Activated naive CD4-positive, alpha-beta T cell treated with anti-CD3 and anti-CD28 coated beads, Interleukin-2, amount 50 U/mL, for 72 hours (primary cell): Measurements from ENCODE around the gene SLC37A1. TPM values are rescaled to one million over a fixed set of nuclear protein-coding genes. Genes with fewer than 3 reads are reported as not detected.

Experiments
- ATAC-seq, 2 donors: fragments of 150-1000 bp; cut with Tn5 transposase; 2 replicates each; pipeline ENCODE4 v1.10.0; 2021; ENCODE audit warnings: mild to moderate bottlenecking in 2 of 2, moderate library complexity in 2 of 2
- DNase-seq, 2 donors: peaks; one replicate each; pipeline ENCODE4 v3.0.0; 2021 to 2022; ENCODE audit warnings: low spot score in 2 of 2
- H3K27ac Mint-ChIP-seq, 2 donors: one replicate each; pipeline ENCODE4 v1.8.0; 2022; ENCODE audit warnings: mild to moderate bottlenecking in 2 of 2, mixed read lengths in 2 of 2
- H3K36me3 Mint-ChIP-seq, 2 donors: one replicate each; pipeline ENCODE4 v1.8.0; 2022; ENCODE audit warnings: mixed read lengths in 2 of 2
- H3K9me3 Mint-ChIP-seq, 2 donors: one replicate each; pipeline ENCODE4 v1.8.0; 2022; ENCODE audit warnings: mixed read lengths in 2 of 2
- total RNA-seq, 2 donors: library from RNA; stranded (reverse); gene quantifications; one replicate each; pipeline ENCODE4 v1.2.3, GENCODE V29; 2022

SLC37A1 gene
- total RNA-seq, 2 donors from 2014 or later = 15.2 to 20.6 TPM

DNA sequence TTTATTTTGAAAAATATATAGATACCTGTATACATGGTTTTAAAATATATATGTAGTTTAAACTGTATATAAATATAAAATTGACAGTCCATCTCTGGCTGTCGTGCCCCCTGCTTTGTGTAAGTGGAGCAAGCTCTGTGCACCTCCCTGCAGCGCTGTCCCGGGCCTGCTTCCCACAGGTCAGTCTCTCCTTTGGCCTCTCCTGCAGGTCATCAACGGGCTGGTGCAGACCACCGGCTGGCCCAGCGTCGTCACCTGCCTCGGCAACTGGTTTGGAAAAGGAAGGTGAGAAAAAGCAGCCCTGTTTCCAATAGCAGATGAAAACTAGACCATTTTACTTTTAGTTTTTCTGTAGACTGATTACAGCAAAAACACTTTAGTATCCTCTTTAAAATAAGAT, 28.5 kb downstream of the SLC37A1 start:
- DNase-seq = no peak
- Mint-ChIP-seq H3K27ac (no peak overlapping the region), H3K9me3 (no peaks in the 10 kb centered on the region), H3K36me3 (peaks cover 0 to 10% of the 10 kb centered on the region in 2 donors)
- no peak for ATAC-seq

- no peaks in the 10 kb centered on the region for H3K9me3 Mint-ChIP-seq
- H3K27ac Mint-ChIP-seq = no peak overlapping the region
- ATAC-seq = no peak
- H3K36me3 Mint-ChIP-seq = peaks cover 0 to 10% of the 10 kb centered on the region in 2 donors
- DNase-seq = no peak
These were observed 28.9 kb downstream of the SLC37A1 start for GRCh38 chr21:42542596-42542995.

DNA sequence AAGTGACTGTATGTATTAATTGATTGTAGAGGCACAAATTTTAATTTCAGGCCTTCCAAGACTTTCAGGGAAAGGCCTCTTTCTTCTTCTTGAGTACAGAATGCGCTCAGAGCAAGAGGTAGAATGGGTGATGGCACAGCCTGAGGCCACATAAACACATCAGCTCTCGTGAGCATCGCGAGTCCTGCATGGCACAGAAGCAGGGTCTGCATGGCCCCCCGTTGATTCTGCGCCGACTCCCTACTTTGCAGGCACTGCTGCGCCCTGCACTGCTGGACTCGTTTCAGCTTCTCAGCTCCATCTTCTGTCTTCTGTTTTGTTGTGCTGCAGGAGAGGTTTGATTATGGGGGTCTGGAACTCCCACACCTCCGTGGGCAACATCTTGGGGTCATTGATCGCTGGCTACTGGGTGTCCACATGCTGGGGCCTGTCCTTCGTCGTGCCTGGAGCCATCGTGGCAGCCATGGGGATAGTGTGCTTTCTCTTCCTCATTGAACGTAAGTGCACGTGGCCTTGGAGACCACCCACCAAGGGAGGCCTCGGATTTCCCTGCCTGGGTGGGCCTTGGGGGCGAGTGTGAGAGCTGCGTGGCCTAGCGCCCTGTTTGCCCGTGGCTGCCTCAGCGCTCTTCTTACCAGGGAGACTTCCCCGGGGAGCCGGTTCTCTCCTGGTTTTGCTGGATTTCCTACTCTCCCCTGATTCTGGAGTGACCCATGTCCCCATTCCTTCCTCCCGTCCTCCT, 29.6 kb downstream of the SLC37A1 start:
- Mint-ChIP-seq H3K36me3 (peaks cover 0 to 10% of the 10 kb centered on the region in 2 donors), H3K27ac (no peak overlapping the region), H3K9me3 (no peaks in the 10 kb centered on the region)
- DNase-seq = no peak
- no peak for ATAC-seq

GRCh38 chr21:42544544-42544943, 30.9 kb downstream of the SLC37A1 start:
- ATAC-seq = no peak
- Mint-ChIP-seq H3K36me3 (peaks cover 0 to 10% of the 10 kb centered on the region in 2 donors), H3K27ac (no peak overlapping the region), H3K9me3 (no peaks in the 10 kb centered on the region)
- DNase-seq = no peak

DNA sequence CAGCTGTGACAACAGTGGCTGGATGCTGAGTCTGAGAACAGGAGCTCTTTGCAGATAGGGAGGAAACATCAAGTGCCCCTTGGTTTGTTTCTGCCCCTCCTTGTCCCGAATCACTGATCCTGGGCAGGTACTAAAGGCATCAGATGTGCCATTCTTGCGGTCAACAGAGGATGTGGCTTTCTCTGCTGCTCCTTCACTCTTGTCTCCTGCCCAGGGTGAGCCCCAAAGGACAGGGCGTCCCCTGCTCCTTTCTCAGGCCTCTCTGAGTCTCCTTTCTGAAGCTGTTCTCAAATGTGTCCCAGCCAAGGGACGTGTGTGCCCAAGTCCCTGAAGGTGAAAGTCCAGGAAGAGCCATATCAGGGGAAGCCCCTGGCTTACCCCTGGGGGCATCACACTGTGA, 31.7 kb downstream of the SLC37A1 start:
- peaks cover 3 to 6% of the 10 kb centered on the region in 2 donors for H3K36me3 Mint-ChIP-seq
- H3K27ac Mint-ChIP-seq = no peak overlapping the region
- ATAC-seq (peak in 1 of 2 donors; percentile 36), DNase-seq (no peak)
- H3K9me3 Mint-ChIP-seq = no peaks in the 10 kb centered on the region

DNA sequence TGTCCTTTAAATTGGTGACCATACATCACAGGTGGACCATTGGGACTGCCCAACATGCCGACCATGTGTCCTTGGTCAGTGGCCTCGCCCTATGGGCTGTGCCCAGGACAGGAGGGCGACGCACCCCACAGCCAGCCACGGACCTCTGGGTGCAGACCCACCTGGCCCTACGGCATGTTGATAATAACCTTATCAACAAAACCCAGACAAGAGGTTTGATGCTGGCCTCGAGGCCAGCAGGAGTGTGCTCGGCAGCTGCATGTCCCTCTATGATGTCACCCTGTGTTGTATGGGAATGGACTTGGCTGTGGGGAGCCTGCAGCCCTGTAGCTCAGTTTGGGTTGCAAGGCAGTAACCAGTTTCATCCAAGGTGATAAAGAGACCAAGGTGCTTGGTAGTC, 32.1 kb downstream of the SLC37A1 start:
- no peak for ATAC-seq
- H3K9me3 Mint-ChIP-seq = no peaks in the 10 kb centered on the region
- DNase-seq = no peak
- H3K27ac Mint-ChIP-seq = no peak overlapping the region
- H3K36me3 Mint-ChIP-seq = peaks cover 0 to 6% of the 10 kb centered on the region in 2 donors

GRCh38 chr21:42546433-42546832, 32.8 kb downstream of the SLC37A1 start:
- ATAC-seq (no peak), DNase-seq (no peak)
- H3K27ac Mint-ChIP-seq = no peak overlapping the region
- no peaks in the 10 kb centered on the region for H3K9me3 Mint-ChIP-seq
- peaks cover 0 to 6% of the 10 kb centered on the region in 2 donors for H3K36me3 Mint-ChIP-seq

DNA sequence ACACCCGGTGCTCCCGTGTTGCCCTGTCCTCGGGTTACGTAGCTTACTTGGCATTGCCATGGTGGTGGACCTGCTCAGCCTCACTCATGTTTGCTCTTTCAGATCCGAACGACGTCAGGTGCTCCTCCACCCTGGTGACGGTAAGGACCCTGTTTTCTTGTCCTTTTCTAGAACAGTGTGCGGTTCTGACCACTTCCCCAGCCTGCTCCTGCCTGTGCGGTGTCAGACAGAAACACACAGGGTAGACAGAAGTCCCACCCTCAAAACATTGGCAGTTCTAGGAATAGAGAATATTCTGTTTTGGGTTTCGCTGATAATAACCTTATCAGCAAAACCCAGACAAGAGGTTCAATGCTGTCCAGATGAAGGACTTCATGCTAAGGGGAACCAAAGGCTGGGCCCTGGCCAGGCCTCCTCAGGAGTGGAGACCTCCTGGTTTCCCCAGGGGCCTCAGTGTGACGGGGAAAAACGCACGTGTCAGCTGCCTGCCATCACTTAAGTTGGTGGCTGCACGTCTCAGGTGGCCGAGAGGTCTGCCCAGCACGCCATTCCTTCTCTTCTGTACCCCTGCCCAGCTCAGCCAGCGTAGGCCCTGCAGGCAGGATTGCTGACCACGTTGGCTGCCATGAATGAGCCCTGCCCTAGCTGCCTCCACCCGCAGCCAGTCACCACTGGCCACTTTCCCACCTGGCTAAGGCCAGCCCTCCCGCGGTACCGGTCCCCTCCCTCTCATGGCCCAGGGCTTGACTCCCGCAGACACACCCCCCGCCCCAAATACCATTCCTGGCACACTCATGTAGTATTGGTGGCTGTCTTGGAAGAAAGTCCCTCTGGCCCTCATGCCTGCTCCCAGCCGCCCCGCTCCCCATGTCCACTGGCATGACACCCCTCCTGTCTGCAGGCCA, 33.6 kb downstream of the SLC37A1 start:
- DNase-seq (no peak), ATAC-seq (no peak)
- Mint-ChIP-seq H3K36me3 (peaks cover 0 to 6% of the 10 kb centered on the region in 2 donors), H3K9me3 (no peaks in the 10 kb centered on the region), H3K27ac (no peak overlapping the region)

- ATAC-seq = no peak
- Mint-ChIP-seq H3K9me3 (no peaks in the 10 kb centered on the region), H3K27ac (peak overlapping the region in 1 of 2 donors; percentile 70), H3K36me3 (peaks cover 0 to 6% of the 10 kb centered on the region in 2 donors)
- DNase-seq = no peak
These were observed 34.3 kb downstream of the SLC37A1 start for GRCh38 chr21:42547906-42548365.

DNA sequence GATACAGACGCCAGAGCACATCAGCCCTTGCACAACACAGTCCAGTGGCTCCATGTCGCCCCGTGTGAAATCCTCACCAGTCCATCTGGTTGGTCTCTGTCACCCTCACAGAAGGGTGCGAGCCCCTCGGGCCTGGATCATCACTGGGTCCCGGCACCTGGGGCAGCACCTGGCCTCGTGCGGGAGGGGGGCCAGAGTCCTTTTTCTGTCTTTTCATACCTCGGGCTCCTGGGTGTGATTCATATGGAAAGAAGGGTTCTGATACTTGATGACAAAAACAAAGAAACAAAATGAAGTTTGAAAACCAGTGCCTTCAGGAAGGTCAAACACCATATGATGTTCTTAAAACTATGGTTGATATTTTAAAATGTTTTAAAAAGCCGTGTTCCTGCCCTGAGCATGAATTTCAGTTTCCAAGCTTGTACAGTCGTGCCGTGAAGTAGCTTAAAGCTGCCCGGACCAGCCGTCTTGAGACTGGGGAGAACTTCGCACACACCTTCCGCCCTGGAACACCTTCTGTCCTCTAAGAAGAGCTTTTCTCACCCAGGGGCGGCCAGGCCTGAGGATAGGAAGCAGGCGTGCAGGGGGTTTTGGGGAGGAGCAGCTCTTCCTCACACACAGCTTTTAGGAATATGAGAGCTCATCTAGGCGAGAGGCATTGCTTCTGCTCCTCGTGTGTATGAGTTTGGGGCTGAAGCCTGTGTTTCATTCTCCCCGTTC, 35.2 kb downstream of the SLC37A1 start:
- Mint-ChIP-seq H3K9me3 (no peaks in the 10 kb centered on the region), H3K36me3 (peaks cover 0 to 6% of the 10 kb centered on the region in 2 donors), H3K27ac (peak overlapping the region in 1 of 2 donors; percentile 13)
- ATAC-seq (peak in 1 of 2 donors; percentile 58), DNase-seq (no peak)

DNA sequence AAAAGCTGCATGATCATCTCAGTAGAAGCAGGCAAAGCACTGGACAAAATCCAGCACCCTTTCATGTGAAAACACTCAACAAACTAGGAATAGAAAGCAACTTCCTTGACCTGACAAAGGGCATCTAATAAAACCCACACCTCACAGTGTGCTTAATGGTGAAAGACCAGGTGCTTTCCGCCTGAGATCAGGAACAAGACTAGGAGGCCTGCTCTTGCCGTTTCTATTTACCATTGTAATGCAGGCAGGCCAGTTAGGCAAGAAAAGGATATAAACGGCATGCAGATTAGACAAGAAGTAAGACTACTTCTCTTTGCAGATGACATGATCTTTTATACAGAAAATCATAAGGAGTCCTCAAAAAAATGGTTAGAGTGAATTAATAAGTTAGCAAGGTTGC, 37.2 kb downstream of the SLC37A1 start:
- peaks cover 5 to 10% of the 10 kb centered on the region in 2 donors for H3K36me3 Mint-ChIP-seq
- DNase-seq = no peak
- H3K27ac Mint-ChIP-seq = no peak overlapping the region
- no peaks in the 10 kb centered on the region for H3K9me3 Mint-ChIP-seq
- ATAC-seq = no peak

- peaks cover 5 to 10% of the 10 kb centered on the region in 2 donors for H3K36me3 Mint-ChIP-seq
- H3K9me3 Mint-ChIP-seq = no peaks in the 10 kb centered on the region
- ATAC-seq (no peak), DNase-seq (no peak)
- no peak overlapping the region for H3K27ac Mint-ChIP-seq
These were observed 39.0 kb downstream of the SLC37A1 start for GRCh38 chr21:42552407-42553336.

DNA sequence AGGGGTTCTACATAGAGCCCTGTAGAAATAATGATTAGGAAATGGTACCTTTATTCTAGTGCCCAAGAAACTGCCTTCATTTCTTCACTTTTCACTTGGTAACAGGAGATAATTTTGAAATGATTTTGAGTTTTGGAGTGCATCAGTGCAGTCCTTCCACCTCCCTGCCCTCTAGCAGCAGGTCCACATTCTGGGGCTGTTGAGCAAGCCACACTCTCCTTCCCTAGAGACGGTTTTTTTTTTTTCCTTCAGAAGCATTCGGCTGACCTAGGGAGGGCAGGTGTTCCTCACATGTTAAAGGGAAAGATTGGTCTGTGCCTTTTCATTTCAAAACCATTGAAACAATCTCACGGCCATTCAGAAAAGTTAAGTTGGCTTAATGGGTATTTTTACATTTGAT, 39.8 kb downstream of the SLC37A1 start:
- DNase-seq (peak in 1 of 2 donors; percentile 2), ATAC-seq (no peak)
- H3K36me3 Mint-ChIP-seq = peaks cover 5 to 10% of the 10 kb centered on the region in 2 donors
- no peaks in the 10 kb centered on the region for H3K9me3 Mint-ChIP-seq
- H3K27ac Mint-ChIP-seq = no peak overlapping the region

GRCh38 chr21:42554251-42554961, 40.8 kb downstream of the SLC37A1 start:
- DNase-seq = no peak
- Mint-ChIP-seq H3K27ac (peak overlapping the region in 1 of 2 donors; percentile 18), H3K9me3 (no peaks in the 10 kb centered on the region), H3K36me3 (peaks cover 5 to 10% of the 10 kb centered on the region in 2 donors)
- no peak for ATAC-seq

- H3K27ac Mint-ChIP-seq = no peak overlapping the region
- no peak for ATAC-seq
- peak in 1 of 2 donors; percentile 23 for DNase-seq
- H3K36me3 Mint-ChIP-seq = peaks cover 4 to 5% of the 10 kb centered on the region in 2 donors
- no peaks in the 10 kb centered on the region for H3K9me3 Mint-ChIP-seq
These were observed 42.2 kb downstream of the SLC37A1 start for GRCh38 chr21:42555756-42556438.
